Islet precursor cell (in vitro differentiated cells): ENCODE measurements around the gene GMDS.

ENCODE experiments used
- DNase-seq: peaks from one replicate; pipeline ENCODE4 v3.0.0-alpha.2; 2018

The GMDS gene

GRCh38 chr6:2033544-2033943, 211.9 kb downstream of the GMDS start:
- no peak for DNase-seq

GRCh38 chr6:2030682-2031244, 214.6 kb downstream of the GMDS start:
- no peak for DNase-seq

- DNase-seq: no peak
Observed at GRCh38 chr6:2029952-2030351, 215.5 kb downstream of the GMDS start.

- no peak for DNase-seq
Observed at GRCh38 chr6:2029130-2029794, 216.1 kb downstream of the GMDS start.

GRCh38 chr6:2028457-2029038, 216.9 kb downstream of the GMDS start:
- no peak for DNase-seq

- no peak for DNase-seq
Observed at GRCh38 chr6:2026133-2026532, 219.3 kb downstream of the GMDS start.

- DNase-seq: no peak
Observed at GRCh38 chr6:2021713-2022125, 223.7 kb downstream of the GMDS start.

- DNase-seq: no peak
Observed at GRCh38 chr6:2020909-2021308, 224.5 kb downstream of the GMDS start.

- no peak for DNase-seq
Observed at GRCh38 chr6:2019051-2019450, 226.4 kb downstream of the GMDS start.

GRCh38 chr6:2016040-2016439, 229.4 kb downstream of the GMDS start:
- DNase-seq: no peak

- no peak for DNase-seq
Observed at GRCh38 chr6:2008383-2008976, 236.9 kb downstream of the GMDS start.

GRCh38 chr6:2007165-2007564, 238.2 kb downstream of the GMDS start:
- no peak for DNase-seq

GRCh38 chr6:2004888-2005287, 240.5 kb downstream of the GMDS start:
- no peak for DNase-seq

GRCh38 chr6:2000962-2001361, 244.4 kb downstream of the GMDS start:
- no peak for DNase-seq

GRCh38 chr6:1997702-1998101, 247.7 kb downstream of the GMDS start:
- no peak for DNase-seq

- DNase-seq: no peak
Observed at GRCh38 chr6:1995636-1996035, 249.8 kb downstream of the GMDS start.

GRCh38 chr6:1993042-1993441, 252.4 kb downstream of the GMDS start:
- no peak for DNase-seq

- no peak for DNase-seq
Observed at GRCh38 chr6:1991332-1991878, 254.0 kb downstream of the GMDS start.

- no peak for DNase-seq
Observed at GRCh38 chr6:1988843-1989242, 256.6 kb downstream of the GMDS start.

GRCh38 chr6:1987640-1988039, 257.8 kb downstream of the GMDS start:
- no peak for DNase-seq

GRCh38 chr6:1986454-1987243, 258.8 kb downstream of the GMDS start:
- DNase-seq: no peak

- no peak for DNase-seq
Observed at GRCh38 chr6:1984346-1984994, 260.9 kb downstream of the GMDS start.

GRCh38 chr6:1983850-1984249, 261.6 kb downstream of the GMDS start:
- no peak for DNase-seq
